ENCODE measurements around the gene PEX19. TPM values are rescaled to one million over a fixed set of nuclear protein-coding genes. Genes with fewer than 3 reads are reported as not detected.
A peak's percentile ranks its signal among the peaks of the same experiment; 100 is the strongest.

The PEX19 gene
- total RNA-seq, 3 donors from 2014 or later (not counting 1 experiment from before 2014, with no cell fraction given) = 41.5 to 48.8 (median 47.8) TPM

- TF ChIP-seq, protein P1, sequence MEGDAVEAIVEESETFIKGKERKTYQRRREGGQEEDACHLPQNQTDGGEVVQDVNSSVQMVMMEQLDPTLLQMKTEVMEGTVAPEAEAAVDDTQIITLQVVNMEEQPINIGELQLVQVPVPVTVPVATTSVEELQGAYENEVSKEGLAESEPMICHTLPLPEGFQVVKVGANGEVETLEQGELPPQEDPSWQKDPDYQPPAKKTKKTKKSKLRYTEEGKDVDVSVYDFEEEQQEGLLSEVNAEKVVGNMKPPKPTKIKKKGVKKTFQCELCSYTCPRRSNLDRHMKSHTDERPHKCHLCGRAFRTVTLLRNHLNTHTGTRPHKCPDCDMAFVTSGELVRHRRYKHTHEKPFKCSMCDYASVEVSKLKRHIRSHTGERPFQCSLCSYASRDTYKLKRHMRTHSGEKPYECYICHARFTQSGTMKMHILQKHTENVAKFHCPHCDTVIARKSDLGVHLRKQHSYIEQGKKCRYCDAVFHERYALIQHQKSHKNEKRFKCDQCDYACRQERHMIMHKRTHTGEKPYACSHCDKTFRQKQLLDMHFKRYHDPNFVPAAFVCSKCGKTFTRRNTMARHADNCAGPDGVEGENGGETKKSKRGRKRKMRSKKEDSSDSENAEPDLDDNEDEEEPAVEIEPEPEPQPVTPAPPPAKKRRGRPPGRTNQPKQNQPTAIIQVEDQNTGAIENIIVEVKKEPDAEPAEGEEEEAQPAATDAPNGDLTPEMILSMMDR (IDR thresholded peaks at IDR 0.05) = no peak
- Mint-ChIP-seq H3K4me1 (peaks cover 25 to 26% of the 10 kb centered on the region in 2 donors), H3K27me3 (ENCODE audit: low read depth in 2 of 2) (no peaks in the 10 kb centered on the region), H3K27ac (peak overlapping the region; percentile 87 to 97), H3K9me3 (no peaks in the 10 kb centered on the region), H3K4me3 (peak overlapping the region; percentile 98), H3K36me3 (no peaks in the 10 kb centered on the region)
- WGBS (ENCODE audit: insufficient coverage) = 89% methylated on average over 23 of the region's 23 CpGs
- Histone ChIP-seq H3K27me3 (ENCODE audit: control insufficient read depth, insufficient read depth, low read length) (no peaks in the 10 kb centered on the region), H3K4me3 (ENCODE audit: low read length) (no peak overlapping the region), H3K27ac (ENCODE audit: low read length) (no peak overlapping the region), H3K36me3 (ENCODE audit: control insufficient read depth, insufficient read depth, low read length) (peaks cover 39% of the 10 kb centered on the region), H3K4me1 (ENCODE audit: control insufficient read depth, insufficient read depth, low read length) (peaks cover 23% of the 10 kb centered on the region), H3K9me3 (ENCODE audit: control insufficient read depth, insufficient read depth, low read length) (no peaks in the 10 kb centered on the region)
- ATAC-seq = no peak
- no peak for DNase-seq
- intact Hi-C loops (cut with micrococcal nuclease) = loop anchor here (1.0 kb wide), 2 partner anchors 23 to 58 kb away; partner anchors contain the start of genes COPA, DCAF8 and NCSTN
These were observed 573 bp upstream of the PEX19 start for GRCh38 chr1:160285506-160285905.

- peak; percentile 9 to 18 (median 11) for ATAC-seq
- peak overlapping the region; percentile 94 for H3K4me3 ChIP-seq (ENCODE audit: low read length)
- no peaks in the 10 kb centered on the region for H3K9me3 Mint-ChIP-seq
- no peaks in the 10 kb centered on the region for H3K27me3 ChIP-seq (ENCODE audit: control insufficient read depth, insufficient read depth, low read length)
- TF ChIP-seq, protein P1 (IDR thresholded peaks at IDR 0.05) = no peak
- H3K27me3 Mint-ChIP-seq (ENCODE audit: low read depth in 2 of 2) = no peaks in the 10 kb centered on the region
- intact Hi-C loops (cut with micrococcal nuclease) = no loop called here
- peaks cover 25 to 26% of the 10 kb centered on the region in 2 donors for H3K4me1 Mint-ChIP-seq
- H3K36me3 Mint-ChIP-seq = peaks cover 11% of the 10 kb centered on the region
- H3K36me3 ChIP-seq (ENCODE audit: control insufficient read depth, insufficient read depth, low read length) = peaks cover 39% of the 10 kb centered on the region
- peak overlapping the region; percentile 76 for H3K27ac ChIP-seq (ENCODE audit: low read length)
- WGBS (ENCODE audit: insufficient coverage) = 7% methylated on average over 14 of the region's 15 CpGs
- H3K4me3 Mint-ChIP-seq = peak overlapping the region; percentile 98
- peaks cover 23% of the 10 kb centered on the region for H3K4me1 ChIP-seq (ENCODE audit: control insufficient read depth, insufficient read depth, low read length)
- H3K9me3 ChIP-seq (ENCODE audit: control insufficient read depth, insufficient read depth, low read length) = no peaks in the 10 kb centered on the region
- H3K27ac Mint-ChIP-seq = peak overlapping the region; percentile 87 to 97
- peak in 1 of 2 donors; percentile 50 for DNase-seq
These were observed 632 bp downstream of the PEX19 start for GRCh38 chr1:160284220-160284781.

- Mint-ChIP-seq H3K27ac (no peak overlapping the region), H3K9me3 (no peaks in the 10 kb centered on the region), H3K4me1 (peaks cover 25 to 26% of the 10 kb centered on the region in 2 donors), H3K4me3 (no peak overlapping the region), H3K36me3 (peaks cover 13% of the 10 kb centered on the region), H3K27me3 (ENCODE audit: low read depth in 2 of 2) (no peaks in the 10 kb centered on the region)
- no peak for DNase-seq
- no peaks in the 10 kb centered on the region for H3K27me3 ChIP-seq (ENCODE audit: control insufficient read depth, insufficient read depth, low read length)
- peaks cover 23% of the 10 kb centered on the region for H3K4me1 ChIP-seq (ENCODE audit: control insufficient read depth, insufficient read depth, low read length)
- no peaks in the 10 kb centered on the region for H3K9me3 ChIP-seq (ENCODE audit: control insufficient read depth, insufficient read depth, low read length)
- H3K4me3 ChIP-seq (ENCODE audit: low read length) = no peak overlapping the region
- TF ChIP-seq, protein P1 (IDR thresholded peaks at IDR 0.05) = no peak
- H3K27ac ChIP-seq (ENCODE audit: low read length) = no peak overlapping the region
- ATAC-seq = no peak
- intact Hi-C loops (cut with micrococcal nuclease) = no loop called here
- H3K36me3 ChIP-seq (ENCODE audit: control insufficient read depth, insufficient read depth, low read length) = peaks cover 51% of the 10 kb centered on the region
- WGBS (ENCODE audit: insufficient coverage) = 96% methylated on average over 7 of the region's 7 CpGs
These were observed 2.1 kb downstream of the PEX19 start for GRCh38 chr1:160282807-160283206.

DNA sequence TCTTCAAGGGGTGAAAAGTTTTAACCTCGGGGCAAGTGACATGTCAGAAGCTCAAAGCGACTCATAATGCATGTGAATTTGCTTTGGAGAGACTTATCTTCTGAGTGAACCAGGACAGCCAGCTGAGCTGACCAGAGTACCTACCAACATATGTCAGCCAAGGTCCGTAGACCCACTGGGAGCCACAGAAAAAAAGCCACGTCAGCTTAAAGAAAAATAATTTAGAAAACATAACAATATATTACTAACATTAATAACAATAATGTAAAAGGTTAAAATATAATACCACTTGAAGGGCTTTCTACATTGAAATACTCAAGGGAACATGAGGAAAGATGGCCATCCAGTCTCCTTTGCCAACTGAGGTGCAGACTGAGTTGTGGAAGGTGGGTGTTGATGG lies 6.9 kb downstream of the PEX19 start:
- Mint-ChIP-seq H3K36me3 (peaks cover 13% of the 10 kb centered on the region), H3K4me3 (no peak overlapping the region), H3K9me3 (no peaks in the 10 kb centered on the region), H3K27me3 (ENCODE audit: low read depth in 2 of 2) (no peaks in the 10 kb centered on the region), H3K4me1 (no peaks in the 10 kb centered on the region), H3K27ac (no peak overlapping the region)
- WGBS (ENCODE audit: insufficient coverage) = 94% methylated on average over 2 of the region's 4 CpGs
- Histone ChIP-seq H3K4me1 (ENCODE audit: control insufficient read depth, insufficient read depth, low read length) (no peaks in the 10 kb centered on the region), H3K9me3 (ENCODE audit: control insufficient read depth, insufficient read depth, low read length) (no peaks in the 10 kb centered on the region), H3K36me3 (ENCODE audit: control insufficient read depth, insufficient read depth, low read length) (peaks cover 58% of the 10 kb centered on the region), H3K4me3 (ENCODE audit: low read length) (no peak overlapping the region), H3K27me3 (ENCODE audit: control insufficient read depth, insufficient read depth, low read length) (no peaks in the 10 kb centered on the region), H3K27ac (ENCODE audit: low read length) (no peak overlapping the region)
- ATAC-seq (no peak), DNase-seq (no peak)
- intact Hi-C loops (cut with micrococcal nuclease) = no loop called here
- TF ChIP-seq, protein P1 (IDR thresholded peaks at IDR 0.05) = no peak
